Superior temporal gyrus (tissue), 1 donor: ENCODE results near the gene SCYL3.
"Not testable (repeated sequence)": the region's sequence is repeated elsewhere in the genome, so short reads cannot be mapped to it uniquely, and the experiment has no call there.

Experiments
- DNase-seq: peaks from one replicate; pipeline ENCODE4 v3.0.0-alpha.2; 2016; ENCODE audit errors: extremely low spot score

Gene SCYL3

GRCh38 chr1:169814265-169814664 lies 79.4 kb downstream of the SCYL3 start:
- no peak for DNase-seq

GRCh38 chr1:169812131-169812530 lies 81.6 kb downstream of the SCYL3 start:
- DNase-seq, result no peak

- DNase-seq, result not testable (repeated sequence)
These were observed 82.2 kb downstream of the SCYL3 start for GRCh38 chr1:169811418-169812035.

GRCh38 chr1:169809370-169810095 lies 84.2 kb downstream of the SCYL3 start:
- DNase-seq, result peak; percentile 78

- no peak for DNase-seq
These were observed 88.8 kb downstream of the SCYL3 start for GRCh38 chr1:169804941-169805340.

- DNase-seq, result no peak
These were observed 90.8 kb downstream of the SCYL3 start for GRCh38 chr1:169802888-169803287.
